GM19452 (cell line): ENCODE data around the gene HOXC11.

Experiments
- ATAC-seq: cut with Tn5 transposase; IDR thresholded peaks from one replicate; pipeline ENCODE4 v1.9.1; 2021; ENCODE audit not compliant: unreplicated experiment

The HOXC11 gene

DNA sequence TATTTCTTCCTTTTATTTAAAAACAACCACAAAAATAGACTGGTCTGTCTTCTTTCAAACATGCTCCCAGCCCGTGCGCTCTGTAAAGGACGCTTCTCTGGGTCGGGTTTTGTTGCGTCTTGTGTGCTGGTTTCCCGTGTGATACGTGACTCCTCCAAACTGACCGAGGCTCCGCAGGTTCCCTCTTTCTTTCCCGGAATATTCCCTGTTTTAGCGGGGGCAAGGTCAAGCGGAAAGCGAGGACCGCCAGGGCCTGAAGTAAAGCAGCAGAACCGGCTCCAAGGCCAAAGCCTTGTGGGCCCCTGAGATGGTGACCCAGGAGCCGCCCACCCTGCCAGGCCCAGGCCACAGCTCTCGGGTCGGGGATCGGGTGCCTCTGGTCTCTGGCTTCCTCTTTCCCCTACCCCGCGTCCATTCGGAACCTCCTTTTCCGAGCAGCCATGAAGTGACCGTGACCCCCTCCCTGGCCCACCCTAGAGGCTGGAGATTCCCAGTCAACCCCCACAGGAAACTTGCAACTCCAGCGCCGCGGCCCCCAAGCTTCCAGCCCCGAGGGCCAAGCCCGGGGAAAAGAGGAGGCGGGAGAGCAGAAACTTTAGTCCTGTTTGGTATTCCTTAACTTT, 11.1 kb downstream of the HOXC11 start:
- no peak for ATAC-seq

GRCh38 chr12:53984901-53985691, 12.2 kb downstream of the HOXC11 start, which contains the start of gene HOXC10:
Gene HOXC10, plus strand, starts transcription at chr12:53985146. Its CDS starts 114 bp downstream, at chr12:53985260.
- ATAC-seq: no peak

DNA sequence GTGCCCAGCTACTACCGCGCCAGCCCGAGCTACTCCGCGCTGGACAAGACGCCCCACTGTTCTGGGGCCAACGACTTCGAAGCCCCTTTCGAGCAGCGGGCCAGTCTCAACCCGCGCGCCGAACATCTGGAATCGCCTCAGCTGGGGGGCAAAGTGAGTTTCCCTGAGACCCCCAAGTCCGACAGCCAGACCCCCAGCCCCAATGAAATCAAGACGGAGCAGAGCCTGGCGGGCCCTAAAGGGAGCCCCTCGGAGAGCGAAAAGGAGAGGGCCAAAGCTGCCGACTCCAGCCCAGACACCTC, 12.7 kb downstream of the HOXC11 start:
- no peak for ATAC-seq

GRCh38 chr12:53985994-53986685, 13.2 kb downstream of the HOXC11 start:
- no peak for ATAC-seq

DNA sequence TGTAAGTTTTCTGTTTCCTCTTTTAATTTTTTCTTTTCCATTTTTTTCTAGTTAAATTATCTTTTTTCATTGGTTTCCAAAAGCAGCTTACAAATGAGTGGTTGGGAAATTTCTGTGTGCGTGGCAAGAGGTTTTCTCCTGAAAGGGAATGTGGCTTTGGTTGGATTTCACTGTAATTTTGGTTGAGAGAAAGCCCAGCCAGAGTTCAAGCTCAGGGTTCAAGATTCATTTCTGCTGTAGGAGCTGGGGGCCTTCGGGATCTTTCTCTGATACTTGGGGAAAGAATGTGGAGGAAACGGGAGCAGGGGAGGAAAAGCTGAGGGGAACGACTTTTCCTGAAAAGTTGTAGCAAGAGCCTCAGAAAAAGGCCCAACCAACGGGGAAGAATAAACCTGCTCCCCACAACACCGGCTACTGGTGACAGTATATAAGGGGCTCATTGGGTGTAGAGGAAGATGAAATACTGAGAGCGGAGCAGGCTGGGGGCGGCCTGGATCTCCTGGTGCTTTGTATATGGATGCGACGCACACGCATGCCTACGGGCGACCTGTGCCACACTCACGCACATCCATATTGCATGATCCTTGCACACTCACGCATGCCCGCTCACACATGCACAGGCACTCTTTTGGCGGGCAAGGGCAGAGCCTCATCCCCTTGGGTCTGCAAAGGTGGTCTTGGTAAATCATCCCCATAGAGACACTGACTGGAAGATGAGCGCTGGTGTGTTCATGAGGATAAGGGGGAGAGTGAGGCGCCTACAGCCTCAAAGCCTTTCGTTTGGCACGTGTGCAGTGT, 14.0 kb downstream of the HOXC11 start:
- no peak for ATAC-seq

DNA sequence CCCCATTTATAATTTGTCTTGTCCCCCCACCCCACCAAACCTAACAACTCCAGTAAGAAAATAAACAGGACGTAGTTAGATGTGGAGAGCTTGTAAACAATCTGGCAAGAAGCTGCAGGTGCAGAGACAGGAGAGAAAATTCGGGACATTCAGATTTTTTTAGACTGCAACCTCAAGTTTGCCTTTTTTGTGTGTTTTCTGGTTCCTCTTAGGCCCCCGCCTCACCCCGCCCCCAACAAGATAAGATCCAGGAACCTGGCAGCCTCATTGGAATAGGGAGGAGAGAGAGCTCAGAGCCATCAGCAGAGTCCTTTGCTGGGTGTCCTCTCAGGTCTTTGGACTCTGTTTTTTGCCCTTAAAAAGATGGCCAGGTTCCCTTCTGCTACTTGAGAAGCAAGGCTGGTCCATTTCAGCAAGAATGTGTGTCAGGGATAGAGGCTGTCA, 14.9 kb downstream of the HOXC11 start:
- ATAC-seq: no peak

GRCh38 chr12:53988541-53989226, 15.8 kb downstream of the HOXC11 start:
- no peak for ATAC-seq

DNA sequence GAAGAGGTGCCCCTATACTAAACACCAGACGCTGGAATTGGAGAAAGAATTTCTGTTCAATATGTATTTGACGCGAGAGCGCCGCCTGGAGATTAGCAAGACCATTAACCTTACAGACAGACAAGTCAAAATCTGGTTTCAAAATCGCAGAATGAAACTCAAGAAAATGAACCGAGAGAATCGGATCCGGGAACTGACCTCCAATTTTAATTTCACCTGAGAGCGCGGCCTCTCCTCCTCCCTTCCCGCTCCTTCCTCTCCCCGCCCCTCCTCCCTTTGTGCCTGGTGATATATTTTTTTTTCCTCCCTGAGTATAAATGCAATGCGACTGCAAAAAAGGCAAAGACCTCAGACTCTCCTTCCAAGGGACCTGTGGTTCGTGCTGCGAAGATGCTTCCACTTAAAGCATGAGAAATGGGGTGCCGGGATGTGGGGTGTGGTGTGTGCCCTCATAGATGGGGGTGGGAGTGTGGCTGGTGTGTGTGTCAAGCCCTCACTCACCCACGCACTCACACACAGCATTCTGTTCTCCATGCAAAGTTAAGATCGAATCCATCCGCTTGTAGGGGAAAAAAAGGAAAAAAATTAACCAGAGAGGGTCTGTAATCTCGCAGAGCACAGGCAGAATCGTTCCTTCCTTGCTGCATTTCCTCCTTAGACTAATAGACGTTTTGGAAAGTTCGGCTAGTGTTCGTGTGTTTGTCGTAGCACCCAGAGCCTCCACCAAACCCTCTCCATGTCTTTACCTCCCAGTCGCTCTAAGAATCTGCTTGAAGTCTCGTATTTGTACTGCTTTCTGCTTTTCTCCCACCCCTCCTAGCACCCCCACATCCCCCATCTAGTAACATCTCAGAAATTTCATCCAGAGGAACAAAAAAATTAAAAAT, 16.5 kb downstream of the HOXC11 start:
- no peak for ATAC-seq

DNA sequence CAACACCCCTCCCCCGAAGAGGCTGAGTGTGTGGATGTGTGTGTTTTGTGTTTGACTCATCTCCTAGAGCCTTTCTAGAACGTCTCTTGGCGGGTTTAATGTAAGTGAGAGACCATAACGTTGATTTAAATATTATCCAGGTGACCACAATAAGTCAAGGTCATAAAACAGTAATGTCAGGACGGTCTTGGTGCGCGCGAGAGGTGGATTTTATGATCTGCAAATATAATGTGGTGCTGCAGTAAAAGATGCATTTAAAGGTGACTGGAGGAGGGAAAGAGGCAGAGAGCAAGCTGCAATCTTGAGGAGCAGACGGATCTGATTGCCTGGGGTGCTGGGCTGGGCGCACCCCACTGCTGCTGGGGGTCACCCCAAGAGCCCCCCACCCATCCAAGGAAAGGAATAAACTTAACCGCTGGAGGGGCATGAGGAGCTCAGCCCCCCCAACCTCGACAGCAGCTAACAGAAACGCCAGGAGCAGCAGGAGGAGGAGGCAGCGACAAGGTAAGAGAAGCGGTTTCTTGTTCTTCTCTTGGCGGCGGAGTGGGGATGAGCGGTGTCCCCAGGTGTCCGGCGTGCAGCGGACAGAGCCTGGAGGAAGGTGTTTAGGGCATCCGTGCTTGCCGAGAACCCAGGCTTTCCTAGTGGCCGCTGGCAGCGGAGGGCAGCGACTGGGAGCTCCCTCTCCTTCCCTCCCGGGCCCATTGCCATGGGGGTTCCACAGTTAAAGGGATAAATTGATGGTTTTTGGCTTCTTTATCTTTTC, 17.6 kb downstream of the HOXC11 start:
- ATAC-seq: no peak

- no peak for ATAC-seq
These were observed 18.1 kb downstream of the HOXC11 start for GRCh38 chr12:53991077-53991460.

GRCh38 chr12:53992377-53992889, 19.5 kb downstream of the HOXC11 start:
- ATAC-seq: no peak

GRCh38 chr12:53993162-53994008, 20.5 kb downstream of the HOXC11 start:
- ATAC-seq: no peak

GRCh38 chr12:53994009-53994263, 21.0 kb downstream of the HOXC11 start:
- no peak for ATAC-seq

DNA sequence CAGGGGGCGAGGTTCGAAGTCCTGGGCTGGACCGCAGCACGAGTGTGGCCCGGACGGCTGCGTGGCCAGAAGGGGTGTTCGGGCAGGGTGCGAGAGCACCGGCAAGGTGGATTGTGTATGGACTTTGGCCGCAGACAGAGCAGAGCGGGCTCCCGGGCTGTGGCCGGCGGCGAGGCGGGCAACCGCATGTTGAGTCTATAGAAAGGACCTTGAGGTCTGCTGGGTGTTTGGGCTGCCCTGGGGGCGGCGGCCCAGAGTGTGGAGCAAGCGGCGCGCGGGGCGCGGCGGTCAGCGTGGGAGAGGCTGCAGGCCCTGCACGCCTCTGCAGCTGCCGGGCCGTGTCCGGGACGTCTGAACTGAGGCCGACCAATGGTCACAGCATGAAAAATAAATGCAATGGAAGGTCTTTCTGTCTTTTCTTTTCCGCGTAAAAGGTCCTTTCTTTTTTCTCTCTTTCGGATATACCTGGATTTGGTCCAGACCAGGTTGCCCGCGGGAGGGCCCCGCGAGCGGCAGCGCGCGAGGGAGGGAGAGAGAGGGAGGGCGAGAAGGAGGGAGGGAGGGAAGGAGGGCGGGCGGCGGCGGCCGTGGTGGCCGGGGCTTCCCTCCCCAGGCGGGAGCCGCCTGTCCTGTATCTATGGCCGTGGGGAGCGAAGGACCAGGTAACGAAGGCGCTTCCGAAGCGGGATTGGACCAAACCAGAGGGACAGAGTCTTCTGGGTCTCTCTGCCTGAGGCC, 21.5 kb downstream of the HOXC11 start:
- no peak for ATAC-seq

- no peak for ATAC-seq
These were observed 22.1 kb downstream of the HOXC11 start for GRCh38 chr12:53995002-53995377.

- no peak for ATAC-seq
These were observed 22.7 kb downstream of the HOXC11 start for GRCh38 chr12:53995378-53996239.
